Measurements from ENCODE around the gene ZNF20. TPM values are rescaled to one million over a fixed set of nuclear protein-coding genes. Genes with fewer than 3 reads are reported as not detected.

ZNF20 gene
- total and polyA plus RNA-seq, 9 of the 15 experiments (the other 6 are each of a cell fraction or from before 2014, with no cell fraction given): 1.4 to 3.7 (median 3.1) TPM

- TF ChIP-seq ARID4B (CRISPR knock-in tag; IDR thresholded peaks at IDR 0.05): no peak
- no peak for TF ChIP-seq GABPB1 (CRISPR knock-in tag; IDR thresholded peaks at IDR 0.05)
- TF ChIP-seq NFE2 (IDR thresholded peaks at IDR 0.05; ENCODE audit: low read depth): peak; percentile 67; the same call in 1 of the 2 replicates
- TF ChIP-seq MAFG (tag; conservative IDR thresholded peaks at IDR 0.05): peak; percentile 72
- no peak for TF ChIP-seq ZBTB7A (IDR thresholded peaks at IDR 0.05; ENCODE audit: borderline replicate concordance, control insufficient read depth, low read depth, low read length)
- no peak for TF ChIP-seq HOMEZ (CRISPR knock-in tag; IDR thresholded peaks at IDR 0.05)
- TF ChIP-seq HDAC1 (IDR thresholded peaks at IDR 0.05): no peak
- no peak for TF ChIP-seq GTF3C2 (IDR thresholded peaks at IDR 0.05; ENCODE audit: borderline replicate concordance, extremely low read depth, insufficient read length)
- no peak for TF ChIP-seq NFIX (CRISPR knock-in tag; IDR thresholded peaks at IDR 0.05; ENCODE audit: low read depth)
- TF ChIP-seq CAMTA2 (CRISPR knock-in tag; conservative IDR thresholded peaks at IDR 0.05): no peak
- no peak for TF ChIP-seq XRCC3 (IDR thresholded peaks at IDR 0.05)
- no peak for TF ChIP-seq MYBL2 (IDR thresholded peaks at IDR 0.05; ENCODE audit: low read depth)
- no peak for TF ChIP-seq MYBL2 (CRISPR knock-in tag; IDR thresholded peaks at IDR 0.05; ENCODE audit: borderline replicate concordance)
- TF ChIP-seq SRF (CRISPR knock-in tag; IDR thresholded peaks at IDR 0.05): no peak
- TF ChIP-seq ELF4 (CRISPR knock-in tag; IDR thresholded peaks at IDR 0.05): no peak
- no peak for TF ChIP-seq CTBP1 (IDR thresholded peaks at IDR 0.05; ENCODE audit: borderline replicate concordance)
- no peak for TF ChIP-seq NR2C1 (IDR thresholded peaks at IDR 0.05)
- TF ChIP-seq NR2C1 (tag; IDR thresholded peaks at IDR 0.05): no peak
Observed at GRCh38 chr19:12139269-12139668, 881 bp downstream of the ZNF20 start (continued).
